HG03159 (cell line): ENCODE results near the gene SULT1C4.
A peak's percentile ranks its signal among the peaks of the same experiment; 100 is the strongest.
"Not testable (repeated sequence)": the region's sequence is repeated elsewhere in the genome, so short reads cannot be mapped to it uniquely, and the experiment has no call there.

Experiments
- ATAC-seq: cut with Tn5 transposase; IDR thresholded peaks from one replicate; pipeline ENCODE4 v1.9.1; 2021; ENCODE audit warnings: mild to moderate bottlenecking, moderate library complexity; ENCODE audit not compliant: unreplicated experiment

Gene SULT1C4

GRCh38 chr2:108377815-108378630, at the start of gene SULT1C4:
TSS of gene SULT1C4 (plus strand) at chr2:108377954. CDS start at chr2:108378338, 384 bp downstream.
- ATAC-seq, result no peak

DNA sequence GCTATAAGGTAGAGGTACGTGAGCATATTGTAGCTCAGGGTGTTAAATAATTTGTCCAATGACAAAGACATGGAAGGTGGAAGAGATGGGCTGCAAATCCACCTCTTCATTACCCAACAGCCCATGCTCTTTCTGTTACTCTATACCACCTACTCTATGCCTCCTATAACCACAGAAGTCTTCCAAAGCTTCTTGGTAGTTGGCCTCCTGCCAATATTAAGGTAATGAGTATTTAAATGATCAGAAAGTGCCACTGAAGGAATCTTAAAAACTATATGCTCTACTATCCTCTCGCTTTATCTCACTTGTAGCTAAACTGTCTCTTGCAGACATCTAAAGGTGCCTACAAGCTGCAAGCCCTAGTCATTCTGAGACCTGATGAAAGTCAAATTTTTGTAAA, 48.0 kb upstream of the SULT1C4 start:
- no peak for ATAC-seq

GRCh38 chr2:108330979-108331378, 46.8 kb upstream of the SULT1C4 start:
- ATAC-seq, result no peak

DNA sequence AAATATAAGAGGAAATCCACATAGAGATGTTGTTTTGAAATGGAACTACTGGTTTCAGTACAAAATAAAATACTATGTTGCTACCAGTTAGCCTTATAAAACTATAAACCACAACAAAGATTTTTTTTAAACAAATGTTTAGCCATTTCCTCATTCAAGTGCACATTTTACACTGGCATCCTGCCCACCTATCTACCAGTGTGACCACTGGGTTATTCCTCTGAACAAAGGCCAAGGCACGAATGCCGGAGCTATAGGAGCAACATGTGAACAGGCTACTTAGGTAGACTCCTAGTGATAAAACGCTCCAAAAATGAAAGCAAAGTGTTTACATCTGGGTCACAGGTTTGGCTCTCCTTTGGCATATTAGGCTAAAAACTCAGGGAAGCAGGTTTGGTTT, 31.8 kb upstream of the SULT1C4 start:
- ATAC-seq, result no peak

DNA sequence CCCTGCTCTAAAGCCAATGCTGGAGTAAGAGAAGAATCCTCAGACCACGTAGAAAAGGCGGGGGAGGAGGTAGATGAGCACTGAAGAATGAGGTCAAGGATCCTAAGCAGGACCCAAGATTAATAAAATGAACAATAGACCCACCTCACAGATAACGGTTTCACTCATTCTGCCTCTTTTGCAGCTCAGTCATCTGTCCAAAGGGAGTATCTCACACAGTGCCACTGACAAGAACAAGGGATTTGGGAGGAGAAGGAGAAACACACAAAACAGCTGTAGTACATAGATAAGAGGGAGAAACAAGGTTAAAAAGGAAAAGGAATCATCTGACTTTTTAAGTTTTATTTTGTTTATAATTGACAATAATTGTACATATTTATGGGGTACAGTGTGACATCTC, 30.9 kb upstream of the SULT1C4 start:
- ATAC-seq, result no peak

DNA sequence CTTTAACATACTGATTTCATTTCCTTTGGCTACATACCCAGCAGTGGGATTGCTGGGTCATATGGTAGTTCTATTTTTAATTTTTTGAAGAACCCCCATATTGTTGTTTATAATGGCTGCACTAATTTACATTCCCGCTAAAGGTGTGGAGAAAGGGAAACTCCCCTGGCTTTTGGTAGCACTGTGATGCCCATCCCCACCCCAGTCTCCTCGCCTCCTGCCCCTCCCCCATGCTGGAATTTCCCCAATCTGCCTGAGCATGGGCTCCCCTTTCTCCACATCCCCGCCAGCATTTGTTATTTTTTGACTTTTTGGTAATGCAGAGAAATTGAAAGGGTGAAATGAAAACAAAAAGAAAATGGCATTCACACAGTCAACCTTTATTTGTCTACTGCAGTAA, 30.0 kb upstream of the SULT1C4 start:
- no peak for ATAC-seq

- ATAC-seq, result no peak
These were observed 28.8 kb upstream of the SULT1C4 start for GRCh38 chr2:108348816-108349570.

- ATAC-seq, result no peak
These were observed 28.2 kb upstream of the SULT1C4 start for GRCh38 chr2:108349571-108349928.

GRCh38 chr2:108351889-108352288, 25.9 kb upstream of the SULT1C4 start:
- no peak for ATAC-seq

- ATAC-seq, result no peak
These were observed 23.6 kb upstream of the SULT1C4 start for GRCh38 chr2:108354136-108354535.

DNA sequence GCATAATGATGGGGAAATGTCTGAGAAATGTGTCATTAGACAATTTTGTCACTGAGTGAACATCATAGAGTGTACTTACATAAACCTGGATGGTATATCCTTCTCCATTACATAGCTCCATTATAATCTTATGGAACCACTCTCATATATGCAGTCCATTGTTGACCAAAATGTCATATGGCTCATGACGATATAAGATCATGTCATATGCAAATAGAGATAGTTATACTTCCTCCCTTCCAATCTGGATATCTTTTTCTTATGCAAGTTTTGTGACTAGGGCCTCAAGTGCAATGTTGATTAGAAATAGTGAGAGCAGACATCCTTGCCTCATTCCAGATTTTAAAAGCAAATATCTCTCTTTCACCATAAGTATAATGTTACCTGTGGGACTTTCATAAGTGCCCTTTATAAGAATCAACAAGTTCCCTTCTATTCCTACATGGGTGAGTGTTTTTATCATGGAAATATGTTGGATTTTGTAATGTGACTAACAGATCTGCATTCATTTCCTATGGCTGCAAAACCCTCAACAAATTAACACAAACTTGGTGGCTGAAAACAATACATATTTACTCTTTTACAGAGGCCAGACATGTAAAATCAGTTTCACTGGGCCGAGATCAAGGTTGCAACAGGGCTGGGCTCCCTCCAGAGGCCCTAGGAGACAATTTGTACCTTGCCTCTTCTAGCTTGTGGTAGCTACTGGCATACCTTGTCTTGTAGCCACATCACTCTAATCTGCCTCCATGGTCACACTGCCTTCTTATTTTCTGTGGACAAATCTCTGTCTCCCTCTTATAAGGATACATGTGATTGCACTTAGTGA, 21.6 kb upstream of the SULT1C4 start:
- ATAC-seq, result no peak

GRCh38 chr2:108359336-108359735, 18.4 kb upstream of the SULT1C4 start:
- ATAC-seq, result not testable (repeated sequence)

DNA sequence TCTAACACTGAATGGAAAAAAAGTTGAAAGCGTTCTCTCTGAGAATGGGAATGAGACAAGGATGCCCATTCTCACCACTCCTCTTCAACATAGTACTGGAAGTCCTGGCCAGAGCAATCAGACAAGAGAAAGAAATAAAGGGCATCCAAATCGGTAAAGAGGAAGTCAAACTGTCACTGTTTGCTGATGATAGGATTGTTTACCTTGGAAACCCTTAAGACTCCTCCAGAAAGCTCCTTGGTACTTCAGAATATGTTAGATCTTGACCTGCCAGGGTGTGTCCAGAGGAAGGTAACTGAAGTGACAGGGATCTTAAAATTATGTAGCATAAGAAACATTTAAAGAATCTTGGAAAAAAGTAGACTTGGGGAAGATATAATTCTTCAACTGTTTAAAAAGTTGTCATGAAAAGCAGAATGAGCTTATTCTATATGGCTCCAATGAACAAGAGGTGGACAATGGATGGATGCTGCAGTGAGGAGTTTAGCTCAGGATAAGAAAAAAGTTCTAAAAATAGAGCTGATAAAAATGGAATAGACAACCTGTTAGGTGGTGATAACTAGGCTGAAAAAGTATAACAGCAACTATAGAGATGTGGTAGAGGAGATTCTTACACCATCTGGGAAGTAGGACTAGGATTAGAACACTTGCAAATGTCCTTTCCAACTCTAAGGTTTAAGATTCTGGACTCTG, 16.8 kb upstream of the SULT1C4 start:
- no peak for ATAC-seq

DNA sequence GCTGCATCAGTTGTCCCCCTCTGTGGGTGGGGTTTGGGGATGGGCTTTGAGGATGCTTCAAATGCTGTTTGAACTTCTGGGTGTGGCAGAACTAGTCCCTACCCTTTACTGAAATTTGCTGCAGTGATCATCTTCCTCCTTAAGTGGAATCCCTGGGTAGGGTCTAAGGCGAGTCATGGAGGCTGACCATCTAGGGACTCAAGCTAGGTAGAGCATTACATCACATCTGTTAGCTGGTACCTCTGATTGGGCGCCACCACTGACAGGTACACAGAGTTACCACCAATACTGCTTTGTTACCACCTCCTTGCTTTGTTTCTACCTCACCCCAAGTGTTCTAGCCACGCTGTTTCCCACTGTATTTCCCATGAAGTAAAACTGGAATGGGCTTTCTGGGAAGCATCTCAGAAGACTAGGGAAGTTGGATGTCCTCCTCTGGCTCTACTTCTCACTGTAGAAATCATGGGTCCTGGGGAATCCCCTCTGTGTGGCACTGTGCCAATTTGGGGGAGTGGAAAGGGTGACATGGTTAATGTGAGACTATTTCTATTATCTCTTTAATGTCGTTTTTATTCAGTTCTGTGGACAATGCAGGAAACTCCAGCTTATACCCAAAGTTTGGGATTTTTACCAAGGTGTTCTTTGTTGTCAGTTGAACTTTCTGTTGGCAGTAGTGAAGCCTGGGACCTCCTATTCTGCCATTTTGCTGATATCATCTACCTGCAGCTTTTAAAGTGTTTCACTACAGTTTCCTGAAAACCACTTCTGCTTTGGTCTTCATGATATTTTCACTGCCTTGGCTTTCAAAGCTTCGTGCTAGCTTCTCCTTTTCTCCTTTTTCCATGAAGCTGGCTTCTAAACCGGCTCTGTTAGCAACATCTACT, 14.5 kb upstream of the SULT1C4 start:
- peak; percentile 59 for ATAC-seq

DNA sequence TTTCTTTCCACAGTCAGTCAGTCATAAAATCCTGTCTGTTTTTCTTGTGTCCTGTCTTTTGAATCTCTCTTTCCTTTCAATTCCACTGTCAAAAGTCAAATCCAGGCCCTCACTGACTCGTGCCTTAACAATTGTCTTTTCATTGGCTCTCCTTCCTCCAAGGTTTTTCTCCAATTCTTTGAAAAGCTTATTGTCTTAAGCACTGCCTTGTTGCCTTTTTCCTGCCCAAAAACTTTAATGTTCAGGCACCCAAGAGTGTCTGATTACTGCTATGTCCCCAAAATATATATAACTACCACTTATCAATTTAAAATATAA, 13.9 kb upstream of the SULT1C4 start:
- ATAC-seq, result no peak

DNA sequence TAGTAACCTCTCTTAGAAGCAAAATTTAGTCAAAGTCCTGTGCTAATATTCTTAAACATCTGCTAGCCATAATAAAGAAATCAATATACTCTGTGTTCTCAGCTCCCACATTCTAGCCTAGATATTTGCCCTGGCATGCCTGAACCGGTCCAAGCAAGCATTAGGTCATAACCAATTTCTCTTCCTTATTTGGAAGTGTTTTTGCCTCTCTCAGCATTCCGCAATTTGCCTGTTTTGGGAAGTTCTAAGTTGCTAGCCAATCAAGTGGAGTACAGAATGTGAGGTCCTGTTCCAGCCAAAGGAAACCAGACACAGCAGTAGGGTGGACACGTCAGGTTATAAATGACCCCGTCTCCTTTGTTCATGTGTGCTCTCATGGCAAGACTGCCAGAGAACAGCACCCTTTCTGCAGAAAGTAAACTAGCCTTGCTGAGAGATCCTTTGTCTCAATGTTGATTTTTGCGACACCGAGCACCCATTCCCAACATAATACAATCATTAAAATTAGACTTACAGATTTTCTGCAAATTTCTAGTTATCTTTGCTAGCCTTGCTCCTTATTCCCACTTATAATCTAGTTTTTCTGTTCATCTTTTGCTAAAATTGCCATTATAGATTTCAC, 13.0 kb upstream of the SULT1C4 start:
- ATAC-seq, result no peak

DNA sequence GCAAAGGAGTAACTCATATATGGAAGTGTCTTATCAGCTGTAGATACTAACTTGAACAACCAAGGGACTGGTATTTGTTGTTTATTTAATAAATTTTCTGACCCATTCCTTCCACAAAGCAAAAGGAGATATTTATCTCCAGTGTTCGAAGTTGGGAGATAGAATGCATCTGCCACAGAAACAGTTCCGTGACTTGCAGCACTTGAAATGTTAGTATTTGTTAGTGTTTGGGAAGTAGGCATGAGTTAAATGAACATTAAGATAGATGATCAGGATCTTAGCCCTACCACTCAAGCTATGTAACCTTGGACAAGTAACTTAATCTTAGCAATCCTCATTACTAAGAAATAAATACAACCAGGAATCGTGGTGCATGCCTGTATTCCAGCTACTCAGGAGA, 12.1 kb upstream of the SULT1C4 start:
- ATAC-seq, result no peak

- no peak for ATAC-seq
These were observed 10.7 kb upstream of the SULT1C4 start for GRCh38 chr2:108367014-108367413.

GRCh38 chr2:108367561-108368175, 10.1 kb upstream of the SULT1C4 start:
- no peak for ATAC-seq
